COLO829 (cell line): ENCODE results near the gene ELAVL1.
A peak's percentile ranks its signal among the peaks of the same experiment; 100 is the strongest.
"Not testable (repeated sequence)": the region's sequence is repeated elsewhere in the genome, so short reads cannot be mapped to it uniquely, and the experiment has no call there.

ENCODE experiments used
- DNase-seq: peaks from one replicate; pipeline ENCODE4 v3.0.0; 2012; ENCODE audit warnings: low spot score

ELAVL1 gene

GRCh38 chr19:8005534-8006256 is at the start of gene ELAVL1:
Gene ELAVL1, minus strand, starts transcription at chr19:8005641. Its CDS starts 13,826 bp downstream, at chr19:7991815.
- DNase-seq: peak; percentile 79

- DNase-seq: no peak
Measured at GRCh38 chr19:8054169-8054568, 48.7 kb upstream of the ELAVL1 start.

GRCh38 chr19:8052464-8052859 is 47.0 kb upstream of the ELAVL1 start, which contains the start of gene CCL25:
Gene CCL25, plus strand, starts transcription at chr19:8052760. Its CDS starts 290 bp downstream, at chr19:8053050.
- no peak for DNase-seq

- DNase-seq: peak; percentile 95
Measured at GRCh38 chr19:8050274-8051096, 45.0 kb upstream of the ELAVL1 start.

GRCh38 chr19:8046569-8047165 is 41.2 kb upstream of the ELAVL1 start:
- no peak for DNase-seq

- no peak for DNase-seq
Measured at GRCh38 chr19:8045872-8046568, 40.6 kb upstream of the ELAVL1 start.

- no peak for DNase-seq
Measured at GRCh38 chr19:8044018-8044417, 38.6 kb upstream of the ELAVL1 start.

- DNase-seq: no peak
Measured at GRCh38 chr19:8042900-8043299, 37.5 kb upstream of the ELAVL1 start.

GRCh38 chr19:8041531-8041931 is 36.1 kb upstream of the ELAVL1 start:
- DNase-seq: no peak

- DNase-seq: no peak
Measured at GRCh38 chr19:8039231-8039630, 33.8 kb upstream of the ELAVL1 start.

GRCh38 chr19:8038815-8039214 is 33.4 kb upstream of the ELAVL1 start:
- no peak for DNase-seq

GRCh38 chr19:8036434-8037099 is 31.1 kb upstream of the ELAVL1 start:
- DNase-seq: no peak

- no peak for DNase-seq
Measured at GRCh38 chr19:8034178-8034525, 28.7 kb upstream of the ELAVL1 start.

- DNase-seq: not testable (repeated sequence)
Measured at GRCh38 chr19:8033287-8034177, 28.1 kb upstream of the ELAVL1 start.

GRCh38 chr19:8030960-8031359 is 25.5 kb upstream of the ELAVL1 start:
- peak; percentile 52 for DNase-seq

- DNase-seq: no peak
Measured at GRCh38 chr19:8028951-8029491, 23.6 kb upstream of the ELAVL1 start.

- no peak for DNase-seq
Measured at GRCh38 chr19:8025316-8025715, 19.9 kb upstream of the ELAVL1 start.

GRCh38 chr19:8024256-8024655 is 18.8 kb upstream of the ELAVL1 start:
- not testable (repeated sequence) for DNase-seq

- DNase-seq: no peak
Measured at GRCh38 chr19:8023371-8023770, 17.9 kb upstream of the ELAVL1 start.

GRCh38 chr19:8022275-8022674 is 16.8 kb upstream of the ELAVL1 start:
- no peak for DNase-seq
